ENCODE measurements around the gene NTF3. TPM values are rescaled to one million over a fixed set of nuclear protein-coding genes. Genes with fewer than 3 reads are reported as not detected.

The NTF3 gene
- total RNA-seq, 1 donor from 2014 or later = 2.1 TPM

GRCh38 chr12:5409619-5410018, 22.3 kb upstream of the NTF3 start:
- no peak overlapping the region for H3K4me3 ChIP-seq (ENCODE audit: low read depth, low read length)
- TF ChIP-seq CTCF (conservative IDR thresholded peaks at IDR 0.05; ENCODE audit: low read depth, low read length) = no peak
- DNase-seq (ENCODE audit: low read depth) = no peak

- no peak overlapping the region for H3K4me3 ChIP-seq (ENCODE audit: low read depth, low read length)
- TF ChIP-seq CTCF (conservative IDR thresholded peaks at IDR 0.05; ENCODE audit: low read depth, low read length) = no peak
- DNase-seq (ENCODE audit: low read depth) = no peak
Measured at GRCh38 chr12:5416571-5416970, 15.3 kb upstream of the NTF3 start.

GRCh38 chr12:5417500-5417899, 14.4 kb upstream of the NTF3 start:
- TF ChIP-seq CTCF (conservative IDR thresholded peaks at IDR 0.05; ENCODE audit: low read depth, low read length) = no peak
- no peak overlapping the region for H3K4me3 ChIP-seq (ENCODE audit: low read depth, low read length)
- no peak for DNase-seq (ENCODE audit: low read depth)

DNA sequence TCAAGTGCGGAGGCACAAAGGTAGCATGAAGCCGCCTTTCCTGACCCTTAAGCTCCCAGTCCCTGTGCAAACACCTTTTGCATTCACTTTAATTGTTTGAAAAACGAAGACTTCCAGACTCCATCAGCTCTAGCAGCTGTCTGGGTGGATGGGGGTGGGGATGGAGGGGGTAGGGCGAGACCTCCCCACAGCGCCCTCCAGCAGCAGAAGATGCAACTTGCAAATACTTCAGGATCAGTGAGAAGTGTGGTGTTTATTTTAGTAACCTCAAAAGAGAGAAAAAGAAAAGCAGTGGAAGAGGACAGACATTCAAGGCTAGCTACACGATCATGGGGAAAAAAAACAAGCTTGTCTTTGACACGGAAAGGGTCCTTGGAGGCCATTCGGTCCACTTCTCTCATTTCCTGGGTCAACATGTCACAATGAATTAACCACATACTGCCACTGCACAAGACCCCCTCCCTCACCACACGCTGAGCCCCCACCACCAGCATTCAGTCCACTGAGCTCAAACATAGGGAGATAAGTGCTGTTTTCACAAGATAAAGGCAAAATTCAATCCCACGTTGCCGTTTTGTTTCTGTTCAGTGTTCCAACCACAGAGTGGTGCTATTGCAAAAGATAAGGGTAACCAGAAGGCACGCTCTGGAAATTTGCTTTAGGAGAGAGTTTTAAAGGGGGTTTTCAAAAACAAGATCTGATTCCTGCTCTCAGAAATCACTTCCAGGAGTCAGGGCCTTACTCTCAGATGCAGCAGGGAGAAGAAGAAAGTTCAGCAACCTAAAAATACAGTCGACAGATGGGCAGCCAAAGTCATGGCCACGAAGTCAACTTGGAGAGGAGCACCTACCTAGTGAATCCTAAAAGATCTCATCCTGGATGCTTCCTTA, 3.3 kb upstream of the NTF3 start:
- no peak for DNase-seq (ENCODE audit: low read depth)
- no peak overlapping the region for H3K4me3 ChIP-seq (ENCODE audit: low read depth, low read length)
- peak; percentile 60 for TF ChIP-seq CTCF (conservative IDR thresholded peaks at IDR 0.05; ENCODE audit: low read depth, low read length)

DNA sequence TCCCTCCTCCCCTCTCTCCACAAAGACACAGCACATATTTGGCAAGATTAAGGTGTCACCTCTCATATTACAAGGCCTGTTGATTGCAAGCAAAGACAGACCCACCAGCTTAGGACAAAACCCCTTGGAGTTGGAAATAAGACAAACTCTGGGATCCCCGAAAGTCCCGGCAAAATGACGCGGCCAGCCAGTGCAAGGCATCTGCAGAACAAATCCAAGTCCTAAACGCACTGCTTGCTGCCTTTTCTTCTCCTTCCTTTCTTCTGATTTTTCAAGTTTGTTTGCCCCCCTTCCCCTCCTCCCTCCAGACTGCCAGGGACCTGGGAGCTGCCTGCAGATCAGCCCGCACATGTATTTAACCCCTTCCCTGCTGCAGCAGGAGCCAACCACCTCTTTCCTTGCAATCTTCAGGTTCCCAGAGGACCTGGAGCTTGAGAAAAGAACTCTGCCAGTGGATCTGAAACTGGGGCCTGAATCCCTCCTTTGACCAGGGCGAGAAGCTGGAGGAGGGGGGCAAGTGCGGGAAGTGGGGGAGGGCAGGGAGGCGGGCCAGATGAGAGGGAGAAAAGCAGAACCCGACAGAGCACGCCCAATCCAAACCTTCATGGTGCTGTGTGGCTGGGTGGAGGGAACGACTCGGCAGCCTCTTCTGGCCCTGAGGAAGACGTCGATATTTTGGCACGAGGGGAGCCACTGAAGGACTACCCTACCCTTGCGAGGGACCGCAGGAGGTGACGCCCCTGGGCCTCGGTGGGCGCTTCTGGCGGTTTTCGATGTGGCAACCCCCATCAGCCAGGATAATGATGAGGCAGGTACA, 2.0 kb upstream of the NTF3 start:
- DNase-seq (ENCODE audit: low read depth) = no peak
- no peak for TF ChIP-seq CTCF (conservative IDR thresholded peaks at IDR 0.05; ENCODE audit: low read depth, low read length)

DNA sequence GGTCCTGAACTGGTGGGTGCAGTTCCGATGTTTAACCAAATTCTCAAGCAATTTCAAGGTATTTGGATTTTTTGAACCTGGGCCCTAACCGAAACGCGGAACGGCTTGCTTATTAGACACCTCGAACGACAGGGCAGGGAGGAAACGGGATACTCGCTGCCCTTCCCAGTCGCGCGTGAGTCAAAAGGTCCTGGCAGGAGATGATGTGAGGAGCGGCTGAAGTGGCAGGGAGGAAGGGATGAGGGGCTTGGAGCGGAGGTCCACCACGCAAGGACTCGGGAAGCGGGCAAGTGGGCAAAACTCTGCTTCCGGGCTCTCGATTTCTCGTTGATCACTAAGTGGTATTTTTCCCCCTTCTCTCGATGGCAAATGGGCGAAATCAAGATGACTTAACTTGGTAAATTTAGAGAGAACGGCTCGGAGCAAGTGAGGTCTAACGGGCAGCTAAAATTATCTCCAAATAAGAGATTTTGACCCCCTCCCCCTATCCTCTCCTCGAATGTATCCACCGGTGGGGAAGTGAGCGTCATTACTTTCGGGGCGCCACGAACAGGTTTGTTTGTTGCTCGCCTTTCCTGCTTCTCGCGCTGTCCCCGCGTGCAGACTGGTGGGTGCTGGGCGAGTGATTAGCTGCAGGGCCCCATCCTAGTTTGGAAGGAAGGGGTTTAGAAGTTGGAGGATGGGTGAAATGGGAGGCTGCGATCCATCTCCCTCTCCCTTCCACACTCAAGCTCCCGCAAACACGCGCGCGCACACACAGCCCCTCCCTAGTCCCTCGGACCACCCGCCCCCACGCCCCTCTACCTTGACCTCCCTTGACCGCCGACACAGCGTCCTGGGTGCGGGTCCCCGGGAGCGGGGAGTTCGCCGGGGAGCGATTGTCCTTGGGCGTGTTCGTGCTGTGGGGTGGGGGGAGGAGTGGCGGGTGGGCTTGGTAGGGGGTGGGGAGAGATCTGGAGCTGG, 986 bp upstream of the NTF3 start:
- H3K4me3 ChIP-seq (ENCODE audit: low read depth, low read length) = no peak overlapping the region
- DNase-seq (ENCODE audit: low read depth) = no peak
- TF ChIP-seq CTCF (conservative IDR thresholded peaks at IDR 0.05; ENCODE audit: low read depth, low read length) = no peak

More for the DNA sequence above, 2.0 kb upstream of the NTF3 start:
- no peak overlapping the region for H3K4me3 ChIP-seq (ENCODE audit: low read depth, low read length)
